T-helper 2 cell (primary cell): Measurements from ENCODE around the gene GUCA2A.
A peak's percentile ranks its signal among the peaks of the same experiment; 100 is the strongest.
"Not testable (repeated sequence)": the region's sequence is repeated elsewhere in the genome, so short reads cannot be mapped to it uniquely, and the experiment has no call there.

Source experiments
- DNase-seq, 5 experiments: peaks; one replicate each; pipeline versions ENCODE4 v3.0.0 to v3.0.0-alpha.2; 2012 to 2022
- total RNA-seq, 2 donors: gene quantifications; one replicate each; lab custom pipeline; 2026; lab: John Stamatoyannopoulos, UW

Gene GUCA2A, protein sequence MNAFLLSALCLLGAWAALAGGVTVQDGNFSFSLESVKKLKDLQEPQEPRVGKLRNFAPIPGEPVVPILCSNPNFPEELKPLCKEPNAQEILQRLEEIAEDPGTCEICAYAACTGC
- 0 reads per million in 2 donors for total RNA-seq

DNA sequence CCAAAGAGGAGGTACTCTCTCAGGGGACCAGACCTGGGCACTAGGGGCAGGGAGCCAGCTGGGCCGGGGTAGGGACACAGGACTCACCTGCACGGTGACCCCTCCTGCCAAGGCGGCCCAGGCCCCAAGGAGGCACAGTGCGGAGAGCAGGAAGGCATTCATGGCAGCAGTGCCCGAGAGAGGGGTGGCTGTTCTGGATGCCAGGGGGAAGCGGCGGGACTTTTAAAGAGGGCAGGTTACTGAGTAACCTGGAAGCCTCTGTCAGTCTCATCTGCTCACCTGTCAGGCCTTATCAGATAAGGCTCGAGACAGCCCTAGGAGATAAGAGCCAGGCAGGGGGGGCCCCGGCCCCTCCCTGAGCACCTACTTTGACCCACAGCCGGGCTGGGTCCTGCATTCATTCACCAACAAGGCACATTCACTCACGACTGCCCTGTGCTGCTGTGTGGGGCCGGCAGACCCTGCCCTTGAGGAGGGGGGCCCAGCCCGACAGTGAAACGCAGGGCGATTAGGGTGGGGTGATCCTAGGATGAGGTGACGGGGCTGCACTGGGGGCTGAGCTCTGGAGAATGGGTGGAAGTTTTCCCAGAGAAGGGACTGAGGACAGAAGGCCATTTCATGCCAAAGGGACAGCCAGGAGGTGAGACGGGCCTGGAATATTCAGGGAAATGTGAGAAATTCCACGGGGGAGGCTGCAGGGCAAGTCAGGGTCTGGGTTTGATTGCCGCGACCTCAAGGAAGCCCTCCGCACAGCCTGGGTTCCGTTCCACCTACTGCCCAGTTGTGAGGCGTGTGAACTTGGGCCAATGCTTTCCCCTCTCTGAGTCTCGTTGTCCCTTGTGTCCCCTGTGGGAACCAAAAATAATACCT, at the start of gene GUCA2A:
Gene GUCA2A, minus strand, starts transcription at position 195 of the 870 bp plus-strand sequence. Its CDS starts 33 bp downstream, at position 162.
- no peak for DNase-seq

DNA sequence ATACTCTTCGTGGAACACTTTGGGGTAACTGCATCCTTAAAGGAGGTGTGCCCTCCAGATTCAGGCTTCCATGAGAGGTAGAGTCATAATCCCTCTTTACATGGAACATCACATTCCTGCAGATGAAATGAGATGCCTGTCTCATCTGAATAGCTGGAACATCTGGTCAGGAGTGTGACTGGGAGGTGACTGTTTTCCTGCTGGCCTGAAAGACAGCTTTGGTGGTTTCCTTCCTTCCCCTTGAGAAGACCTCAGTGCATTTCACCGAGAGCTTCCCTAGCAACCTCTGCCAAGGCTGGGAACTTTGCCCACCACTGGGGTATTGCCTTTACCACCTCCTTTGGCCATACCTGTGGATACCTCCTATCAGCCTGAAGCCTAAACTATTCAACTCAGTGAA, 46.7 kb upstream of the GUCA2A start:
- no peak for DNase-seq

GRCh38 chr1:42210421-42211133, 46.0 kb upstream of the GUCA2A start:
- DNase-seq, result no peak

- DNase-seq, result no peak
These were observed 45.1 kb upstream of the GUCA2A start for GRCh38 chr1:42209526-42210251.

GRCh38 chr1:42206930-42207329, 42.4 kb upstream of the GUCA2A start:
- DNase-seq, result not testable (repeated sequence)

- DNase-seq, result peak in 1 of 5 experiments; percentile 3
These were observed 41.6 kb upstream of the GUCA2A start for GRCh38 chr1:42206164-42206563.

- no peak for DNase-seq
These were observed 37.4 kb upstream of the GUCA2A start for GRCh38 chr1:42201986-42202385.

GRCh38 chr1:42198251-42198650, 33.7 kb upstream of the GUCA2A start:
- DNase-seq, result no peak

DNA sequence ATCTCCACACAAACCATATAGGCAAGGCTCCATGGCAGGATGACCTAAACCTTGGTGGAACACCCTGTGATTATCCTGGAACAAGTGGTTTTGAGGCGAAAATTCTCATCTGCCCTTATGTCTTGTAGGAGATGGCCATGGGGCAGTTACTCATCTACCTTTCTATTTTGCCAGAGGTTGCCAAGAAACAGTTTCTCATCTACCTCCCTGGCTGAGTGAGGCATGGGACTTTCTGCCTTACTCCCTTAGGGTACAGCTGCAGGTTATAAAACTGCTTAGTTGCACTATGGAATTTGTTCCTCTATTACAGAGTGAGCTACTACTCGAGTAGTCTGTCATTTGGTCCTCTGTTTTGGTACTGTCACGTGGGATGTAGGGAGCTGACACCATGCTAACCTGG, 31.3 kb upstream of the GUCA2A start:
- DNase-seq, result no peak

DNA sequence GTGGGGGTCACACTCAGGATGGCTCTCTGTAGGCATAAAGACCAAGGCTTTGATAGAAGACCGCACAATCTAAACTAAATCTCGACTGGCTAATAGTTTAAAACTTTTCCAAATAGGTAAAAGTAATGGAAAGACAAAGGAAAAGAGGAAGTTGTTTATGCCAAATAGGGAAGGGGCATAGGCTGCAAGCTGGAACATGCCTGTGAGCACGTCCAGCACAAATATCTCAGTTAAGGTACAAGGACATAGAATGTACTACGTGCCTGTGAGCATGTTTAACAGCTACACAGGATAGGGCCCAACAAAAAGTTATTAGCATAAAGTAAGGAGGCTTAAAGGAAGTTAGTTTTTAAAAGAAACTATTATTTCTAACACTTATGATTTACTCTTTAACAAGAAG, 27.6 kb upstream of the GUCA2A start:
- DNase-seq, result no peak

GRCh38 chr1:42191319-42191718, 26.8 kb upstream of the GUCA2A start:
- DNase-seq, result no peak

- DNase-seq, result no peak
These were observed 25.6 kb upstream of the GUCA2A start for GRCh38 chr1:42189931-42190853.

DNA sequence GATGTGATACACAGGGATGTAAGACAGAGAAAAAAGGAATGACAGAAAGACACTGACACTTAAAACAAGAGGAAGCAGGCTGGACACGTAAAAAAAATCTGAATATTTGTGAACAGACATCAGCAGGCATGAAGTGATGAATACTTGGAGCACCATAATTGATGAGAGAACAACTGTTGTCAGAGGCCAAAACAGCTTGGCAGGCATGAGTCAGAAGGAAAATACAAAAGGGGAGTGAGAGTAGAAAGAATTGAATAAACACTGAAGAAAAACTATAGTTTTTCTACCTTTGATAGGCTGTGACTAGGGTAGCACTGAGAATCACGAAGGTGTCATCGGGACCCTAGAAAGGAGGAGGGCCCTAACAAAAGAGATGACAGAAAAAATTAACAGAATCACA, 21.6 kb upstream of the GUCA2A start:
- DNase-seq, result no peak

DNA sequence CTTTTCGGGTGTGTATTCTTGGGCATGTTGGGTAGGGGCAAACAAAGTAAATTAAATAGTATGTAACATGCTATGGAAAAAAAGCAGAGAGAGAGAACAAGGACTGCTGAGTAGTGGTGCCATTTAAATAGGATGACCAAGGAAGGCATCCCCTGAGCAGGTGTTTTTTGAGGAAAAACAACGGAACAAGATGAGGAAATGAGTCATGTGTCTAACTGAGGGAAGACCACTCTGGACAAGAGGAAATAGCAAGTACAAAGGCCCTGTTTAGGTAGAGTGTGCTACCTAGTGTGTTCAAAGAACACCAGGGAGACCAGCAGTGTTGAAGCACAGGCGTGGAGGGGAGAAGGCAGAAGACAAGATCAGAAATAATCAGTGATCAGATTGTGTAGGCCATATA, 20.1 kb upstream of the GUCA2A start:
- no peak for DNase-seq

GRCh38 chr1:42183957-42184268, 19.4 kb upstream of the GUCA2A start:
- no peak for DNase-seq

DNA sequence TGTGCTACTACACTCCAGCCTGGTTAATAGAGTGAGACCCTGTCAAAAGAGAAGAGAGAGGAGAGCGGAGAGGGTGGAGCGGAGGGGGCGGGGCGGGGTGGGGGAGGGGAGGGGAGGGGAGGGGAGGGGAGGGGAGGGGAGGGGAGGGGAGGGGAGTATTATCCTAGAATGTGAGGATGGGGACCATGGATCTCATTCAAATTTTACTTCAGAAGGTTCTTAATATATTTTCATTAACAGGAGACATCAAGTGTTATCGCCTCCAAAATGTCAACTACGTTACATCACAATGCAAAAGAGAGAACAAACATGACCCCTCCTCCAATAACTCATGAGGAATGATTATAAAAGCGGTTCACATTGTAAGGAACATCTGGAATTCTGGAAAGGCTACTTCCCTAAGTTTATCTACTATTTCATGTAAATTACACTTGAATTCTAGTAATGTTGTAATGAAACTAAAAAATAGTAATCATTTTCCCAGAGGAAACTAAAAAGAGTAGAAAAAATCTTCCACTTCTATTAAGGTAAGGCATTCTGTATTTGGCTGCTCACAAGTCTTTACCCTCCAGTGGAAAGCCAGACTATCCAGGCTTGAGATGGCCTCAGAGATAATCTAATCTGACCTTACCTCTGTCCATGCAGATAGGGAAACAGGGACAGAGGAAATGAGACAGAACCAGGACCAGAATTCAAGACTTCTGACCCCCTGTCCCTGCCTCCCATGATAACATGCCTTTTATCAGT, 18.8 kb upstream of the GUCA2A start:
- DNase-seq, result no peak

DNA sequence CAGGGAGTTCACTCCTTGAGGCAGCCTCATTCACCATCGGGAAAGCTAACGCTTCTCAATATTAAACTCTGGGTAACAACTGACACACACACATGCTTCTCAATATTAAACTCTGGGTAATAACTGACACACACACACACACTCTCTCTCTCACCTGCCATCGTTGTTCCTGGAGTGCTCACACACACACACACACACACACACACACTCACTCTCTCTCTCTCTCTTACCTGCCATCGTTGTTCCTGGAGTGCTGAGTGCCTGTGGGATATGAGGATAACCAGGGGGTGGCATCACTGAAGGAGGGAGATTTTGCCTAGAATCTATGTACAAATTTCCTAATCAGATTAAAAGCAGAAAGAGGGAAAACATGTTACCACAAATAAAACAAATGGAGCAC, 17.1 kb upstream of the GUCA2A start:
- DNase-seq, result no peak

DNA sequence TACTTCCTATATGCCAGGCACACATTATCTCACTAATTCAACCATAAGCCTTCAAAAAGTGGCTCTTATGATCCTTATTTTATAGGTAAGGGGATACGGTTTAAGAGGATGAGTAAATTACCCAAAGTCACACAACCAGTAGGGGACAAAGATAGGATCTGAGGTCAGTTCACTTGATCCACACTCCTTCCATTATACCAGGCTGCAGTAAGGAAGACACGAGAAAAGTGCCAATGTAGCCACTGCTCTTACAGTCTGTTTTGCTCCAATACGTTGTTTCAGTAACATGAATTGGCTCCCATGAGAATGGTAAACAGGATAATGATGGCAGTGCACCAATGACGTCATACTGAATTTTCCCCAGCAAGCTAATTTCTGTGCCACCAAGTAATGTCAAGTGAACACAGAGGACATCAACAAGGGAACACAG, 15.4 kb upstream of the GUCA2A start:
- no peak for DNase-seq

GRCh38 chr1:42179275-42179674, 14.7 kb upstream of the GUCA2A start:
- DNase-seq, result no peak

DNA sequence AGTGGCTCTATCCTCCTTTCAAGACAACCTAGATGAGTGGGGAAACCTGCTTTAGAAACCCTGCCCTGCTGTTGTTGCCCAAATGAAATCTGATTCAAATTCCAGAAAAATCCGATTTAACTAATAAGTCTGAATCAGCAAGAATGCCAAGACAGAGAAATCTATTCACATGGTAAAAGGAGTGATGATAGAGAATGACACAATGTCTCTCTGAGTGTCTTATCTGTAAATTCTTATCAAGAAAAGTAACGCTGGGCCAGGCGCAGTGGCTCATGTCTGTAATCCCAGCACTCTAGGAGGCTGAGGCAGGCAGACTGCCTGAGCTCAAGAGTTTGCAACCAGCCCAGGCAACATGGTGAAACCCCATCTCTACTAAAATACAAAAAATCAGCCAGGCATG, 13.7 kb upstream of the GUCA2A start:
- DNase-seq, result no peak

DNA sequence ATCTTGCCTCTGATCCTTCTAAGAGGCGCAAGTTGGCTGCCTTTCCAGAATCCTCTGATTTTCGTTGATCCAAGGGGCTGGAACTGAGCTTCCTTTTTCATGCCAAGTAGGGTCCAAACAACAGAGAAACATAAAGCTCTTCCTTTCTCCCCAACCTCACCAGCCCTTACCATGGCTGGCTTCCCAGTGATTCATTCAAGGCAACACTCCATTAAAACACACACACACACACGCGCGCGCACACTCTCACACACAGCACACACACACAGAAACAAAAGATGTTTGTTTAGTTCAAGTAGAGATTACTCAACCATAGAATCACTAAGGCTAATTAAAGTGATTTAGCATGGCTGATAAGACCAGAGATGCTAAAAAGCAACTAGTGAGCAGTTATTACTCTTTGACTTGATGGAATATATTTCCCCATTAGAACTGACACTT, 13.0 kb upstream of the GUCA2A start:
- DNase-seq, result no peak
